GM12801 (cell line): ENCODE measurements around the gene ATG4A.

Source experiments
- CTCF ChIP-seq: IDR thresholded peaks from one replicate; pipeline ENCODE4 v1.5.1; 2011; ENCODE audit warnings: control low read depth; ENCODE audit not compliant: insufficient read length; ENCODE audit errors: extremely low read depth

ATG4A gene

GRCh38 chrX:108159028-108159670, 67.6 kb downstream of the ATG4A start:
- no peak for TF ChIP-seq CTCF

DNA sequence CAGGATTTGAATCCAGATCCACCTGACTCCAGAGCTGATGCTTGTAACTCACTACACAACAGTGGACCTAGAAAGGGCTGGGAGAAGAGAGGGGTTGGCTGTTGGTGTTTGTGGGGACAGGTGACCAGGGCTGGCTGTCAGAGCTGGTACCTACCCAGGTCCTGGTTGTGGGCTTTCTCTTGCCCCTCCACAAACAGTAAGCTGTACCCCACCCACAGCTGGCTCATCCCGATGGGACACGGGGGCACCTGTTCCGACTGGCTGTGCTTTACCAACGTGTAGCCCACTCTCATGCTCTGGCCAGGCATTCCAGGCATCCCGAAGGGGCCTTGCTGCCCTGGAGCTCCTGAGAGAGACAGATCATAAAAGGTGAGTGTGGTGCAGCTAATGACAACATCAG, 68.7 kb downstream of the ATG4A start:
- TF ChIP-seq CTCF = no peak

DNA sequence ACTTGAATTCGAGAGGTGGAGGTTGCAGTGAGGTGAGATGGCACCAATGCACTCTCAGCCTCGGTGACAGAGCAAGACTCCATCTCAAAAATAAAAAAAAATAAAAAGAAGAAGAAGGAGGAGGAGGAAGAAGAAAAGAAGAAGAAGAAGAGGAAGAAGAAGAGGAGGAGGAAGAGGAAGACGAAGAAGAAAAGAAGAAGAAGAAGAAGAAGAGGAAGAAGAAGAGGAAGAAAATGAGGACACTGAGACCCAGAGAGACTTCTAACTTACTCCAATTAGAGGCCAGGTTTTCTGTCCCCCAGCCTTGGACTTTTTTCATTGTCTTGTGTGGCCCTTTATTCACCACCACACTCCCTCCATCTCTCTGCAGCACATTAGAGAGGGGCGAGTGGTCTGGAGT, 70.7 kb downstream of the ATG4A start:
- TF ChIP-seq CTCF = no peak

DNA sequence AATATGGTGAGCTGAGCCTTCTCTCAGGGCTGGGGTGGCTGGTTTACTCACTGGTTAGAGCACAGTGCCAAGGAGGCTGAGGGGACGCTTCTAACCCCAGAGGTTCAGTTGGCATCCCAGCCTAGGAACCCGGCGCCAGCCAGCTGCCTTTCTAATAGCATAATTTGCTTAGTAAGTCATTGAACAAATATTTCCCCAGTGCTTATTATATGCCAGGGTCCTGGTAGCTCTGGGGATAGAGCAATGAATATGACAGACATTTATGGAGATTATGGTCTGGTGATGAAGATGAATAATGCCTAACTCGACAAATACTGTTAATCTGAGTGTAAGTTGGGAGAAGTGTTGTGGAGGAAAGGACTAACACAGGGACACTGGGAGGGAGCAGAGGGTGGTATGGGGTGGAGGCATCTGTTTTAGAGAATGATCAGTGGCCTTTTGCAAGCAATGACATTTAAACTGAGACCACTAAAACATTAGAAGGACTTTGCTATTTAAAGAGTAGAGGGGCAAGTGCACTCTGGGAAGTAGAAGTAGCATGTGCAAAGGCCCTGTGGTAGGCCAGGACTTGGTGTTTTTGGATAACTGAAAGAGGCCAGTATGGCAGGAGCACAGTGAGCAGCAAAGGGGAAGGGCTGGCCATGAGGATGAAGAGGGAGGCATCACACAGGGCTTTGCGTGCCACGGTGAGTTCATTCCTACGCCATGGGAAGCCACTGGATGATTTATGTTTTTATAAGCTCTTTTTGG, 71.9 kb downstream of the ATG4A start:
- no peak for TF ChIP-seq CTCF

- TF ChIP-seq CTCF = no peak
Measured at GRCh38 chrX:108165383-108166111, 74.0 kb downstream of the ATG4A start.

DNA sequence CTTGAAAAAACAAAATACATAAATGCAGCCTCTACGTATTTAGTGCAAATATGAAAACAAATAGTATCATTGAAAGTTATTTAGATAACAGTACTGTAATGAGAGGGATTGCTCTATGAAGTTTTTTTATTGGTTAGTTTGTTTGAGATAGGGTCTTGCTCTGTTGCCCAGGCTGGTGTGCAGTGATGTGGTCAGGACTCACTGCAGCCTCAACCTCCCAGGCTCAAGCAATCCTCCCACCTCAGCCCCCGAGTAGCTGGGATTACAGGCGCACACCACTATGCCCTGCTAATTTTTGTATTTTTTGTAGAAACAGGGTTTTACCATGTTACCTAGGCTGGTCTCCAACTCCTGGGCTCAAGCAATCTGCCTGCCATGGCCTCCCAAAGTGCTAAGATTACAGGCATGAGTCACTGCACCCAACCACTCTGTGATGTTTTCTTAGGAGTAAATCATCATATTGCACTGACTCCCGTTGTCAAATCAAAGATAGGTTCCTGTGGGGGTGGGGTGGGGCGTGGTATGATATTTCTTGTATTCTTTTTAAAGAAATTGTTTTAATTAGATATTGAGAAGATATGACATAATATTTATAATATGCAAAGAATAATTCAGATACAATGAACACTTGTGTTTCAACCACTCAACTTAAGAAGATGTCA, 75.8 kb downstream of the ATG4A start:
- no peak for TF ChIP-seq CTCF

DNA sequence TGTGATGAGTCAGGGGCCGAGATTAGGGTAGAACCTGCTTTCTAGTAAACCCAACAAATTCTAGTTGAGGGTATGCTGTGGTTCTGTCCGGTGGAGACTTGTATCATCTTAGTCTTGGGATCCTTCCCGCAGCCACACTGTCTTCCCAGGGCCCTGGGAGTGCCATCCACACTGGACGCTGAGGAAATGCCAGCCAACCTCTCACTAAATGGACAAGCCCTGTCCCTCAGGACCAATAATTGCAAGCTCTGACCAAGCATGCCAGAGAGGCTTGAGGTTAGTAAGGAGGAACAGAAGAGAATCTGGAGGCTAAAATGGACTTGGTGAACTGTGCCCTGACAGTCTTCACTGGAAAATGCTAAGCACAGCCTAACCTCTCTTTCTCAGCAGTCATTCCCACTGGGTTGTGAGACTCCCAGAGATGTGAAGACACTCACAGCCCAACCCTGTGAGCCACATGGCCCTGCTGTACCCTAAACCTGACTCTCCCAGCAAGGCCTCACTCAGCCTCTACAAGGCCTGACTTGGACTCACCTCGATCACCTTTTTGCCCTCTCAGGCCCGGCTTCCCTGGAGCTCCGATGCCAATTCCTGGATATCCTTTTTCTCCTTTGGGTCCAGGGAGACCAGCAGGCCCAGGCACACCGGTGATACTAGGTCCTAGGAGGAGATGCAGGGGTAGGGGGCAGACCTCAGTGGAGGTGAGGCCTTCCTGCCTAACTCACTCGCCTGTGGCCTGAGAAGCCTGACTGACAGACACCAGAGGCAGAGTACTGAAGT, 77.6 kb downstream of the ATG4A start:
- no peak for TF ChIP-seq CTCF
